GM20000 (cell line): Measurements from ENCODE around the gene SELENOW.
"Not testable (repeated sequence)": the region's sequence is repeated elsewhere in the genome, so short reads cannot be mapped to it uniquely, and the experiment has no call there.

Experiments
- DNase-seq: peaks from one replicate; pipeline ENCODE4 v3.0.0; 2012; ENCODE audit warnings: low spot score
- CTCF ChIP-seq: IDR thresholded peaks from 2 replicates; pipeline ENCODE4 v1.5.1; 2012; ENCODE audit warnings: mild to moderate bottlenecking, control low read depth; ENCODE audit errors: extremely low read depth, missing control alignments

Gene SELENOW

GRCh38 chr19:47794526-47794925 lies 16.0 kb downstream of the SELENOW start:
- DNase-seq, result no peak
- no peak for TF ChIP-seq CTCF

- no peak for DNase-seq
- TF ChIP-seq CTCF, result no peak
Observed at GRCh38 chr19:47796785-47797184, 18.3 kb downstream of the SELENOW start.

GRCh38 chr19:47797996-47798903 lies 19.7 kb downstream of the SELENOW start:
- TF ChIP-seq CTCF, result no peak

GRCh38 chr19:47798904-47799266 lies 20.4 kb downstream of the SELENOW start:
- DNase-seq, result no peak
- no peak for TF ChIP-seq CTCF

More at GRCh38 chr19:47797996-47798903, 19.7 kb downstream of the SELENOW start:
- no peak for DNase-seq

- no peak for DNase-seq
- no peak for TF ChIP-seq CTCF
Observed at GRCh38 chr19:47801270-47801669, 22.8 kb downstream of the SELENOW start.

GRCh38 chr19:47802521-47803043 lies 24.1 kb downstream of the SELENOW start:
- no peak for TF ChIP-seq CTCF
- no peak for DNase-seq

- DNase-seq, result not testable (repeated sequence)
Observed at GRCh38 chr19:47803148-47803547, 24.6 kb downstream of the SELENOW start.

GRCh38 chr19:47803671-47804070 lies 25.2 kb downstream of the SELENOW start:
- DNase-seq, result not testable (repeated sequence)

GRCh38 chr19:47804451-47804850 lies 25.9 kb downstream of the SELENOW start, which contains the start of gene TPRX1:
Gene TPRX1 (minus strand): TSS chr19:47804551. CDS start chr19:47804539, 12 bp downstream.
- DNase-seq, result not testable (repeated sequence)
